ENCODE measurements around the gene TNFRSF25. TPM values are rescaled to one million over a fixed set of nuclear protein-coding genes. Genes with fewer than 3 reads are reported as not detected.
A peak's percentile ranks its signal among the peaks of the same experiment; 100 is the strongest.
"Not testable (repeated sequence)": the region's sequence is repeated elsewhere in the genome, so short reads cannot be mapped to it uniquely, and the experiment has no call there.

TNFRSF25 gene
- total and polyA plus RNA-seq, 2 donors (not counting 1 experiment from before 2014, with no cell fraction given), result 0.24 to 1.5 TPM

DNA sequence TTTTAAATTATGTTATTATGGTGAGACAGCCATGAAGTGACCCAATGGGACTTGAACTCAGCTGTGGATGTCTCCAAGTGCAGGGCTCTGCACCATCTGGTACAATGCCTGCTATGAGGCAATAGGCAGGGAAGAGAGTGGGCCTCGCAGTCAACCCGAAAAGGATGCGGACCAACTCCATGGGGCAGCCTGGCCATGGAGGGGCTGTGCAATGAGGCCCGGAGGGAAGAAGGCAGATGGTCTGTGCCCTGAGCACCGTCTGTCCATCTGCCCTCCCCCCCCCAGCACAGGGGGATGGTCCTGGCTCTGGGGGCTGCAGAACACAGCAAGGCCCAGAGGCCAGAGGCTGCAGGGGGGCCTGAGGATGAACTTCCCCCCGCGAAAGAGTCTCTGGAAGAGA, 24.4 kb downstream of the TNFRSF25 start:
- Histone ChIP-seq H3K27ac (ENCODE audit: insufficient read depth, low read length) (no peak overlapping the region), H2AFZ (ENCODE audit: low read length) (no peak overlapping the region), H4K20me1 (ENCODE audit: control insufficient read depth, extremely low read depth, insufficient read depth, low read length) (no peaks in the 10 kb centered on the region), H3K4me3 (replicated peaks in 1 of 4; ENCODE audit: control extremely low read depth in 1 of 4, insufficient read depth in 1 of 4, low read depth in 3 of 4, low read length in 4 of 4) (no peak overlapping the region), H3K9me3 (ENCODE audit: control insufficient read depth, insufficient read depth, low read depth, low read length) (no peaks in the 10 kb centered on the region), H3K9ac (ENCODE audit: insufficient read depth, low read length) (no peak overlapping the region), H3K4me1 (ENCODE audit: control insufficient read depth, extremely low read depth, insufficient read depth, low read length) (no peaks in the 10 kb centered on the region), H3K27me3 (ENCODE audit: control insufficient read depth, insufficient read depth, low read length) (peaks cover 4% of the 10 kb centered on the region), H3K4me2 (ENCODE audit: extremely low read depth, insufficient read depth, low read length) (no peak overlapping the region), H3K36me3 (ENCODE audit: control insufficient read depth, insufficient read depth, low read length) (no peaks in the 10 kb centered on the region), H3K79me2 (ENCODE audit: control insufficient read depth, insufficient read depth, low read length) (no peaks in the 10 kb centered on the region)
- no peak for DNase-seq (ENCODE audit: low read depth in 2 of 2)
- TF ChIP-seq, protein P1, sequence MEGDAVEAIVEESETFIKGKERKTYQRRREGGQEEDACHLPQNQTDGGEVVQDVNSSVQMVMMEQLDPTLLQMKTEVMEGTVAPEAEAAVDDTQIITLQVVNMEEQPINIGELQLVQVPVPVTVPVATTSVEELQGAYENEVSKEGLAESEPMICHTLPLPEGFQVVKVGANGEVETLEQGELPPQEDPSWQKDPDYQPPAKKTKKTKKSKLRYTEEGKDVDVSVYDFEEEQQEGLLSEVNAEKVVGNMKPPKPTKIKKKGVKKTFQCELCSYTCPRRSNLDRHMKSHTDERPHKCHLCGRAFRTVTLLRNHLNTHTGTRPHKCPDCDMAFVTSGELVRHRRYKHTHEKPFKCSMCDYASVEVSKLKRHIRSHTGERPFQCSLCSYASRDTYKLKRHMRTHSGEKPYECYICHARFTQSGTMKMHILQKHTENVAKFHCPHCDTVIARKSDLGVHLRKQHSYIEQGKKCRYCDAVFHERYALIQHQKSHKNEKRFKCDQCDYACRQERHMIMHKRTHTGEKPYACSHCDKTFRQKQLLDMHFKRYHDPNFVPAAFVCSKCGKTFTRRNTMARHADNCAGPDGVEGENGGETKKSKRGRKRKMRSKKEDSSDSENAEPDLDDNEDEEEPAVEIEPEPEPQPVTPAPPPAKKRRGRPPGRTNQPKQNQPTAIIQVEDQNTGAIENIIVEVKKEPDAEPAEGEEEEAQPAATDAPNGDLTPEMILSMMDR (conservative IDR thresholded peaks at IDR 0.05 in 1 of 2, IDR thresholded peaks at IDR 0.05 in 1 of 2; ENCODE audit: low read depth in 1 of 2, low read length in 2 of 2), result no peak
- TF ChIP-seq EZH2 (IDR thresholded peaks at IDR 0.05; ENCODE audit: low read length, missing control alignments), result no peak

DNA sequence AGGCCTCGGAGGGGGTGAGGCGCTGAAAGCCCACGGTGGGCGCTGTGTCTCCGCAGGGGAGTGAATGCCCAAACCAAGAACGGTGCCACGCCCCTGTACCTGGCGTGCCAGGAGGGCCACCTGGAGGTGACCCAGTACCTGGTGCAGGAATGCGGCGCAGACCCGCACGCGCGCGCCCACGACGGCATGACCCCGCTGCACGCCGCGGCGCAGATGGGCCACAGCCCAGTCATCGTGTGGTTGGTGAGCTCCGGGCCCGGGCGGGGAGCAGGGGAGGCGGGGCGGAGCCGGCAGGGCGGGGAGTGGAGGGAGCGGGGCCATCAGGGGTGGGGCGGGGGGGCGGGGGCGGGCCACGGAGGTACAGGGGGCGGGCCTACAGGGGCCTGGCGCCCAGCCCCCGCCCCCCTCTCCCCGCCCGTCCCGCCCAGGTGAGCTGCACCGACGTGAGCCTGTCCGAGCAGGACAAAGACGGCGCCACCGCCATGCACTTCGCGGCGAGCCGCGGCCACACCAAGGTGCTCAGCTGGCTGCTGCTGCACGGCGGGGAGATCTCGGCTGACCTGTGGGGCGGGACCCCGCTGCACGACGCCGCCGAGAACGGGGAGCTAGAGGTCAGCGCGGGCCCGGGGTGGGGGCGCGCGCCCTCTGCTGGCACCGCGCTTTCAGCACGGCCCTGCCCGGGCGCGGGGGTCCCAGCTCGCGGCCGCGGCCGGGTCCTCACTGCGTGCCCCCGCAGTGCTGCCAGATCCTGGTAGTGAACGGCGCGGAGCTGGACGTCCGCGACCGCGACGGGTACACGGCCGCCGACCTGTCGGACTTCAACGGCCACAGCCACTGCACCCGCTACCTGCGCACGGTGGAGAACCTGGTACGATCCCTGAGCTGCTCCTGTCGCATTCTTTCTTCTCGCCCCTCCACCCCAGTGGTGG, 25.5 kb downstream of the TNFRSF25 start:
- H2AFZ ChIP-seq (ENCODE audit: low read length), result no peak overlapping the region
- no peak overlapping the region for H3K4me2 ChIP-seq (ENCODE audit: extremely low read depth, insufficient read depth, low read length)
- no peaks in the 10 kb centered on the region for H3K4me1 ChIP-seq (ENCODE audit: control insufficient read depth, extremely low read depth, insufficient read depth, low read length)
- H3K9me3 ChIP-seq (ENCODE audit: control insufficient read depth, insufficient read depth, low read depth, low read length), result no peaks in the 10 kb centered on the region
- peaks cover 4% of the 10 kb centered on the region for H3K27me3 ChIP-seq (ENCODE audit: control insufficient read depth, insufficient read depth, low read length)
- H3K27ac ChIP-seq (ENCODE audit: insufficient read depth, low read length), result no peak overlapping the region
- H4K20me1 ChIP-seq (ENCODE audit: control insufficient read depth, extremely low read depth, insufficient read depth, low read length), result no peaks in the 10 kb centered on the region
- no peak overlapping the region for H3K9ac ChIP-seq (ENCODE audit: insufficient read depth, low read length)
- TF ChIP-seq, protein P1 (conservative IDR thresholded peaks at IDR 0.05 in 1 of 2, IDR thresholded peaks at IDR 0.05 in 1 of 2; ENCODE audit: low read depth in 1 of 2, low read length in 2 of 2), result no peak
- TF ChIP-seq EZH2 (IDR thresholded peaks at IDR 0.05; ENCODE audit: low read length, missing control alignments), result no peak
- no peaks in the 10 kb centered on the region for H3K79me2 ChIP-seq (ENCODE audit: control insufficient read depth, insufficient read depth, low read length)
- no peaks in the 10 kb centered on the region for H3K36me3 ChIP-seq (ENCODE audit: control insufficient read depth, insufficient read depth, low read length)
- no peak overlapping the region for H3K4me3 ChIP-seq (replicated peaks in 1 of 4; ENCODE audit: control extremely low read depth in 1 of 4, insufficient read depth in 1 of 4, low read depth in 3 of 4, low read length in 4 of 4)
- DNase-seq (ENCODE audit: low read depth in 2 of 2), result peak; percentile 26 to 43

DNA sequence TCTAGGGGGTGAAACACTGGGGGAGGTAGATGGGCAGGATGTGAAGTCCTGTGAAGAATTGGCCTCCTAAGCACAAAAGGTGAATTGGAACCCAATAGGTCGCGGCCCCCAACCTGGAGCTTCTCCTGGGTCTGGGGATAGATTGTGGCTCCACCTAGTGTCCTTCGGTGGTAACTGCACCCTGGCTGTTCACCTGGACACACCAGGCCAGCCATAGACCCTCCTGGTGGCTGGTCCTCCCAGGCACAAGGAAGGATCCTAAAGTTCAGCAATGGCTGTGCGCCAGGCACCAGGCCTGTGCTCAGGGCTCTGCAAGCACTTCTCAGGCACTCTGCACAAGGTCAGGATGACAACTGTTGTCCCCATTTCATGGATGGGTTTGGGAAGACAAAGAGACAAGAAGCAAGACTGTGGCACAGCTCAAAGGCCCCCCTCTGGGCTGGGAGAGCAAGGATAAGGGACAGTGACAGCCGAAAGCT, 27.9 kb downstream of the TNFRSF25 start:
- H3K27me3 ChIP-seq (ENCODE audit: control insufficient read depth, insufficient read depth, low read length), result peaks cover 6% of the 10 kb centered on the region
- no peak for TF ChIP-seq EZH2 (IDR thresholded peaks at IDR 0.05; ENCODE audit: low read length, missing control alignments)
- TF ChIP-seq, protein P1 (conservative IDR thresholded peaks at IDR 0.05 in 1 of 2, IDR thresholded peaks at IDR 0.05 in 1 of 2; ENCODE audit: low read depth in 1 of 2, low read length in 2 of 2), result peak; percentile 87 to 93
- H4K20me1 ChIP-seq (ENCODE audit: control insufficient read depth, extremely low read depth, insufficient read depth, low read length), result no peaks in the 10 kb centered on the region
- no peak overlapping the region for H3K9ac ChIP-seq (ENCODE audit: insufficient read depth, low read length)
- DNase-seq (ENCODE audit: low read depth in 2 of 2), result peak; percentile 26 to 34
- no peak overlapping the region for H2AFZ ChIP-seq (ENCODE audit: low read length)
- no peak overlapping the region for H3K27ac ChIP-seq (ENCODE audit: insufficient read depth, low read length)
- no peak overlapping the region for H3K4me2 ChIP-seq (ENCODE audit: extremely low read depth, insufficient read depth, low read length)
- no peaks in the 10 kb centered on the region for H3K9me3 ChIP-seq (ENCODE audit: control insufficient read depth, insufficient read depth, low read depth, low read length)
- H3K79me2 ChIP-seq (ENCODE audit: control insufficient read depth, insufficient read depth, low read length), result no peaks in the 10 kb centered on the region
- H3K4me1 ChIP-seq (ENCODE audit: control insufficient read depth, extremely low read depth, insufficient read depth, low read length), result no peaks in the 10 kb centered on the region
- H3K4me3 ChIP-seq (replicated peaks in 1 of 4; ENCODE audit: control extremely low read depth in 1 of 4, insufficient read depth in 1 of 4, low read depth in 3 of 4, low read length in 4 of 4), result no peak overlapping the region
- H3K36me3 ChIP-seq (ENCODE audit: control insufficient read depth, insufficient read depth, low read length), result no peaks in the 10 kb centered on the region

DNA sequence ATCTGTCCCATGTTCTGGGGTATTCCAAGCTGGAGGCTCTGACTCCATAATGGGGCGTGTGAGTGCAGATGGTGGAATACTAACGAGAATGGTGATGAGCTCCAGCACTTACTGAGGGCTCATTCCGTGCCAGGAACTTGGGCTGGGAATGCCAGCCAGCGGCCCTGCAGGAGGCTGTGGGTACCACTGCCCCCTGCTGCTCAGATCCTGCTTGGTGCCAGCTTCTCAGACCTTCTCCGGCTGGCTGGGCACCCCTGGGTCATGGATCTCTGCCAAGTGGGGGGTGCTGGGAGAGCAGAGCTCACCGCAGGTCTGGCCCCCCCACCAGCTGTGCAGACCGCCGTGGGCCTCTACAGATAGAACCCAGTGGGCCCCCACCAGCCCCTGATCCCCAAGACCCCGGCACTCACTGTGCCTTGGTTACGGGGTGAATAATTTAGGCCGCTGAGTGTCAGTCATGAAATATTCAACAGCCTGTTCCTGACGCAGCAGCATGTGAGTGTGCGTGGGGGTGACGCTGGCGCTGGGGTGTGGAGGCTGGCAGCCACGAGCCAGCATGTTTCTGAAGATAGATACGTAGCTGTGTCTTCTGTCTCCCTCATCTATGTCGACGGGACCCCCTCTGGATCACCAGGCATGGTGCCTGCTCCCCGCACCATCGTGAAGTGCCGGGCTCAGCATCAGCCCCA, 28.8 kb downstream of the TNFRSF25 start:
- not testable (repeated sequence) for H2AFZ ChIP-seq (ENCODE audit: low read length); H3K9me3 ChIP-seq (ENCODE audit: control insufficient read depth, insufficient read depth, low read depth, low read length); H3K4me2 ChIP-seq (ENCODE audit: extremely low read depth, insufficient read depth, low read length); H3K4me1 ChIP-seq (ENCODE audit: control insufficient read depth, extremely low read depth, insufficient read depth, low read length); H3K27me3 ChIP-seq (ENCODE audit: control insufficient read depth, insufficient read depth, low read length); H3K79me2 ChIP-seq (ENCODE audit: control insufficient read depth, insufficient read depth, low read length); H3K9ac ChIP-seq (ENCODE audit: insufficient read depth, low read length); H3K4me3 ChIP-seq (replicated peaks in 1 of 4; ENCODE audit: control extremely low read depth in 1 of 4, insufficient read depth in 1 of 4, low read depth in 3 of 4, low read length in 4 of 4); H3K36me3 ChIP-seq (ENCODE audit: control insufficient read depth, insufficient read depth, low read length); H4K20me1 ChIP-seq (ENCODE audit: control insufficient read depth, extremely low read depth, insufficient read depth, low read length); H3K27ac ChIP-seq (ENCODE audit: insufficient read depth, low read length)
- DNase-seq (ENCODE audit: low read depth in 2 of 2), result peak in 1 of 2 donors; percentile 44

Data from fibroblast of lung (primary cell).